SK-N-SH treated with all-trans-retinoic acid at 6 μM for 48 hours (cell line): ENCODE data around the gene MAP3K10.

Experiments
- ATAC-seq: fragments of 200-7000 bp; cut with Tn5 transposase; 3 replicates; pipeline ENCODE4 v1.9.1; 2020; ENCODE audit warnings: mild to moderate bottlenecking, moderate library complexity
- BACH2 ChIP-seq: fragments of 250-450 bp; sonication (Bioruptor Pico); IDR thresholded peaks from 2 replicates; pipeline ENCODE4 v1.9.0; 2021; ENCODE audit warnings: mild to moderate bottlenecking, borderline replicate concordance
- CREB5 ChIP-seq: fragments of 250-450 bp; sonication (Bioruptor Pico); IDR thresholded peaks from 2 replicates; pipeline ENCODE4 v1.5.1; 2020; ENCODE audit warnings: low read depth, mild to moderate bottlenecking, moderate library complexity
- CSDC2 ChIP-seq: fragments of 250-450 bp; sonication (Bioruptor Pico); IDR thresholded peaks from 2 replicates; pipeline ENCODE4 v1.5.0; 2020; ENCODE audit warnings: mild to moderate bottlenecking, moderate library complexity
- ESRRG ChIP-seq: fragments of 250-450 bp; sonication (Bioruptor Pico); IDR thresholded peaks from 2 replicates; pipeline ENCODE4 v1.6.1; 2021; ENCODE audit warnings: mild to moderate bottlenecking
- GLIS3 ChIP-seq: fragments of 250-450 bp; sonication (Bioruptor Pico); IDR thresholded peaks from 2 replicates; pipeline ENCODE4 v1.5.0; 2020; ENCODE audit warnings: mild to moderate bottlenecking, moderate library complexity
- ISL1 ChIP-seq: fragments of 250-450 bp; sonication (Bioruptor Pico); IDR thresholded peaks from 2 replicates; pipeline ENCODE4 v2.1.2; 2022; ENCODE audit warnings: mild to moderate bottlenecking, moderate library complexity
- OSR1 ChIP-seq: fragments of 250-450 bp; sonication (Bioruptor Pico); IDR thresholded peaks from 2 replicates; pipeline ENCODE4 v1.8.0; 2022; ENCODE audit warnings: moderate library complexity, mild to moderate bottlenecking, inconsistent platforms
- PATZ1 ChIP-seq: fragments of 250-450 bp; sonication (Bioruptor Pico); IDR thresholded peaks from 2 replicates; pipeline ENCODE4 v1.8.0; 2020; ENCODE audit warnings: mild to moderate bottlenecking, moderate library complexity, borderline replicate concordance
- POU6F1 ChIP-seq: fragments of 250-450 bp; sonication (Bioruptor Pico); IDR thresholded peaks from 2 replicates; pipeline ENCODE4 v1.8.0; 2021; ENCODE audit warnings: low read depth, mild to moderate bottlenecking, moderate library complexity, borderline replicate concordance
- PPARA ChIP-seq: fragments of 250-450 bp; sonication (Bioruptor Pico); IDR thresholded peaks from 2 replicates; pipeline ENCODE4 v1.5.0; 2020; ENCODE audit warnings: mild to moderate bottlenecking, borderline replicate concordance
- RARB ChIP-seq: fragments of 250-450 bp; sonication (Bioruptor Pico); IDR thresholded peaks from 2 replicates; pipeline ENCODE4 v1.8.0; 2021; ENCODE audit warnings: mild to moderate bottlenecking, moderate library complexity
- SNAI2 ChIP-seq: fragments of 250-450 bp; sonication (Bioruptor Pico); IDR thresholded peaks from 2 replicates; pipeline ENCODE4 v1.5.0; 2020; ENCODE audit warnings: mild to moderate bottlenecking, moderate library complexity
- TCF4 ChIP-seq: fragments of 250-450 bp; sonication (Bioruptor Pico); IDR thresholded peaks from 2 replicates; pipeline ENCODE4 v1.8.0; 2021; ENCODE audit warnings: mild to moderate bottlenecking, moderate library complexity, borderline replicate concordance
- TSHZ2 ChIP-seq: fragments of 250-450 bp; sonication (Bioruptor Pico); IDR thresholded peaks from 2 replicates; pipeline ENCODE4 v1.5.0; 2020; ENCODE audit warnings: mild to moderate bottlenecking, moderate library complexity
- ZC3H10 ChIP-seq: fragments of 250-450 bp; sonication (Bioruptor Pico); IDR thresholded peaks from 2 replicates; pipeline ENCODE4 v1.5.1; 2021; ENCODE audit warnings: mild to moderate bottlenecking, moderate library complexity
- ZFP3 ChIP-seq: fragments of 250-450 bp; sonication (Bioruptor Pico); IDR thresholded peaks from 2 replicates; pipeline ENCODE4 v1.5.0; 2020; ENCODE audit warnings: mild to moderate bottlenecking, moderate library complexity
- ZNF565 ChIP-seq: fragments of 450-650 bp; formaldehyde crosslinking; conservative IDR thresholded peaks from 2 replicates; pipeline ENCODE4 v1.5.0; 2020; ENCODE audit warnings: low read depth, mild to moderate bottlenecking, moderate library complexity
- ZNF70 ChIP-seq: fragments of 450-650 bp; formaldehyde crosslinking; IDR thresholded peaks from 2 replicates; pipeline ENCODE4 v1.5.0; 2020; ENCODE audit warnings: mild to moderate bottlenecking, moderate library complexity
- ZNF8 ChIP-seq: fragments of 450-650 bp; formaldehyde crosslinking; IDR thresholded peaks from 2 replicates; pipeline ENCODE4 v1.5.0; 2020; ENCODE audit warnings: mild to moderate bottlenecking, moderate library complexity

Gene MAP3K10

GRCh38 chr19:40224342-40225150 is 33.3 kb downstream of the MAP3K10 start:
- TF ChIP-seq BACH2, result no peak
- TF ChIP-seq ZC3H10 (CRISPR knock-in tag), result no peak
- no peak for TF ChIP-seq PPARA (CRISPR knock-in tag)
- TF ChIP-seq SNAI2 (CRISPR knock-in tag), result no peak
- TF ChIP-seq RARB (CRISPR knock-in tag), result no peak
- TF ChIP-seq GLIS3 (CRISPR knock-in tag), result no peak
- TF ChIP-seq, all 23 proteins: peak for 0
- ATAC-seq, result no peak

GRCh38 chr19:40225440-40226305 is 34.4 kb downstream of the MAP3K10 start:
- no peak for ATAC-seq
- TF ChIP-seq TCF4 (CRISPR knock-in tag) (no peak), ESRRG (no peak), PPARA (CRISPR knock-in tag) (no peak), BACH2 (no peak), OSR1 (no peak), ZNF8 (CRISPR knock-in tag) (no peak), TSHZ2 (CRISPR knock-in tag) (no peak), PATZ1 (CRISPR knock-in tag) (no peak), ISL1 (CRISPR knock-in tag) (no peak), ZNF70 (CRISPR knock-in tag) (no peak), RARB (CRISPR knock-in tag) (no peak), SNAI2 (CRISPR knock-in tag) (no peak), ZNF565 (CRISPR knock-in tag) (no peak), POU6F1 (CRISPR knock-in tag) (no peak), CSDC2 (CRISPR knock-in tag) (no peak), ZFP3 (CRISPR knock-in tag) (no peak), GLIS3 (CRISPR knock-in tag) (no peak)

GRCh38 chr19:40228346-40228745 is 37.1 kb downstream of the MAP3K10 start:
- TF ChIP-seq OSR1, result no peak
- TF ChIP-seq, all 23 proteins: peak for 0
- ATAC-seq, result no peak

- ATAC-seq, result no peak
- no peak for TF ChIP-seq ZNF565 (CRISPR knock-in tag)
- no peak for TF ChIP-seq ZFP3 (CRISPR knock-in tag)
- TF ChIP-seq CREB5 (CRISPR knock-in tag), result no peak
- TF ChIP-seq POU6F1 (CRISPR knock-in tag), result no peak
- no peak for TF ChIP-seq TCF4 (CRISPR knock-in tag)
- no peak for TF ChIP-seq CSDC2 (CRISPR knock-in tag)
- TF ChIP-seq GLIS3 (CRISPR knock-in tag), result no peak
- TF ChIP-seq ESRRG, result no peak
- no peak for TF ChIP-seq ZNF70 (CRISPR knock-in tag)
- no peak for TF ChIP-seq PPARA (CRISPR knock-in tag)
- TF ChIP-seq, all 23 proteins: peak for 0
Observed at GRCh38 chr19:40228863-40229262, 37.6 kb downstream of the MAP3K10 start.
